ENCODE results near the gene DCUN1D1.

DNA sequence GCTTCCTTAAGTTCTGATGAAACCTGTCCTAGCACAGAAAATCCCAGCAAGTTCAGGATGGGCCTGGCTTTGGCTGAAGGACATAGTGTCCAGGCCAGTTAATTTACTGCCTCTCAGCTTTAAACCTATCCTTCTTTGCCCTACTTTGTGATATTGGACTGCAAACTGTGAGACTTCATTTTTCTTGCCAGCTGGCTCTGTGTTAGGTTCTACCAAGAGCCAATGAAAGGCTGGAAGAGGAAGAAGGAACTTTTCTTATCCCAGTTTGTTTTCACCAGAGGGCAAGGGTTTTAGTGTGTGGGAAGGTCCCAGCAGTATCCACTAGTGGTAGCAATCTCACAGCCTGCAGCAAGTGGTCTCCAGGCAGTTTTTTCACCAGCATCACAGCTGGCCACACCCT is 18.2 kb downstream of the DCUN1D1 start:
- TF ChIP-seq, protein P1, sequence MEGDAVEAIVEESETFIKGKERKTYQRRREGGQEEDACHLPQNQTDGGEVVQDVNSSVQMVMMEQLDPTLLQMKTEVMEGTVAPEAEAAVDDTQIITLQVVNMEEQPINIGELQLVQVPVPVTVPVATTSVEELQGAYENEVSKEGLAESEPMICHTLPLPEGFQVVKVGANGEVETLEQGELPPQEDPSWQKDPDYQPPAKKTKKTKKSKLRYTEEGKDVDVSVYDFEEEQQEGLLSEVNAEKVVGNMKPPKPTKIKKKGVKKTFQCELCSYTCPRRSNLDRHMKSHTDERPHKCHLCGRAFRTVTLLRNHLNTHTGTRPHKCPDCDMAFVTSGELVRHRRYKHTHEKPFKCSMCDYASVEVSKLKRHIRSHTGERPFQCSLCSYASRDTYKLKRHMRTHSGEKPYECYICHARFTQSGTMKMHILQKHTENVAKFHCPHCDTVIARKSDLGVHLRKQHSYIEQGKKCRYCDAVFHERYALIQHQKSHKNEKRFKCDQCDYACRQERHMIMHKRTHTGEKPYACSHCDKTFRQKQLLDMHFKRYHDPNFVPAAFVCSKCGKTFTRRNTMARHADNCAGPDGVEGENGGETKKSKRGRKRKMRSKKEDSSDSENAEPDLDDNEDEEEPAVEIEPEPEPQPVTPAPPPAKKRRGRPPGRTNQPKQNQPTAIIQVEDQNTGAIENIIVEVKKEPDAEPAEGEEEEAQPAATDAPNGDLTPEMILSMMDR (IDR thresholded peaks at IDR 0.05), result no peak
- no peak for TF ChIP-seq POLR2A (IDR thresholded peaks at IDR 0.05)

Data from lower leg skin (tissue), 3 donors.